IMR-90 (cell line): Measurements from ENCODE around the gene NUFIP1. TPM values are rescaled to one million over a fixed set of nuclear protein-coding genes. Genes with fewer than 3 reads are reported as not detected.

Experiments
- ATAC-seq: fragments of 200-7000 bp; cut with Tn5 transposase; 2 replicates; pipeline ENCODE4 v1.9.1; 2020; ENCODE audit warnings: low read depth, mild to moderate bottlenecking, moderate library complexity
- BruUV-seq: library from RNA; stranded (reverse); fragments of 400-500 nt; replicated peaks from 2 replicates; lab custom pipeline; 2021; lab: Mats Ljungman, UMichigan
- CTCF ChIA-PET: fragments of 300-600 bp; formaldehyde crosslinking; extraction: SDS; loops from one replicate; lab custom pipeline; 2021; ENCODE audit warnings: antibody characterized with exemption; lab: Yijun Ruan, JAX
- POLR2A ChIA-PET: fragments of 300-600 bp; sonication (Branson Sonifier 250); formaldehyde crosslinking; loops from one replicate; lab custom pipeline; 2022; ENCODE audit warnings: antibody characterized with exemption; ENCODE audit not compliant: unreplicated experiment; lab: Charles Lee
- DNase-seq: peaks from one replicate; pipeline ENCODE4 v3.0.0; 2013
- H2AFZ ChIP-seq: replicated peaks from 2 replicates; pipeline ENCODE3; 2013; ENCODE audit warnings: low read length, mild to moderate bottlenecking; ENCODE audit not compliant: poor library complexity
- H2AK5ac ChIP-seq: 2 replicates; pipeline ENCODE4 v1.6.1; 2013; ENCODE audit warnings: low read depth, low read length, inconsistent platforms
- H2AK9ac ChIP-seq: replicated peaks from 2 replicates; pipeline ENCODE3; 2013; ENCODE audit warnings: mild to moderate bottlenecking, low read depth, low read length, moderate library complexity; ENCODE audit not compliant: poor library complexity
- H2BK120ac ChIP-seq: 2 replicates; pipeline ENCODE4 v1.6.1; 2013; ENCODE audit warnings: low read depth, low read length, inconsistent platforms
- H2BK15ac ChIP-seq: 3 replicates; pipeline ENCODE4 v1.6.1; 2013; ENCODE audit warnings: low read depth, low read length, inconsistent platforms
- H2BK20ac ChIP-seq: 2 replicates; pipeline ENCODE4 v1.6.1; 2013; ENCODE audit warnings: low read depth, mild to moderate bottlenecking, inconsistent platforms, low read length, moderate library complexity
- H2BK5ac ChIP-seq: 2 replicates; pipeline ENCODE4 v1.6.1; 2013; ENCODE audit warnings: mild to moderate bottlenecking, low read depth, low read length, inconsistent platforms; ENCODE audit not compliant: poor library complexity, severe bottlenecking
- H3K14ac ChIP-seq: replicated peaks from 2 replicates; pipeline ENCODE4 v1.6.1; 2013; ENCODE audit warnings: low read depth, low read length, inconsistent platforms
- H3K18ac ChIP-seq: 2 replicates; pipeline ENCODE4 v1.6.1; 2013; ENCODE audit warnings: low read depth, low read length, control low read depth
- H3K23ac ChIP-seq: 2 replicates; pipeline ENCODE4 v1.6.1; 2013; ENCODE audit warnings: low read depth, low read length, inconsistent platforms
- H3K27ac ChIP-seq: 2 replicates; pipeline ENCODE4 v1.5.1; 2013; ENCODE audit warnings: mild to moderate bottlenecking, control low read depth, low read length; ENCODE audit not compliant: insufficient read depth
- H3K27me3 ChIP-seq: 2 replicates; pipeline ENCODE4 v1.6.1; 2013; ENCODE audit warnings: low read length; ENCODE audit not compliant: control insufficient read depth, insufficient read depth
- H3K36me3 ChIP-seq: 2 replicates; pipeline ENCODE4 v1.6.1; 2013; ENCODE audit warnings: low read length, mixed read lengths; ENCODE audit not compliant: control insufficient read depth, insufficient read depth
- H3K4ac ChIP-seq: 2 replicates; pipeline ENCODE4 v1.6.1; 2013; ENCODE audit warnings: low read depth, low read length, inconsistent platforms
- H3K4me1 ChIP-seq: 2 replicates; pipeline ENCODE4 v1.6.1; 2013; ENCODE audit warnings: low read length, mixed read lengths; ENCODE audit not compliant: control insufficient read depth, insufficient read depth
- H3K4me2 ChIP-seq: 2 replicates; pipeline ENCODE4 v1.6.1; 2013; ENCODE audit warnings: low read depth, mild to moderate bottlenecking, control low read depth, low read length, moderate library complexity
- H3K4me3 ChIP-seq: 2 replicates; pipeline ENCODE4 v1.5.1; 2013; ENCODE audit warnings: low read depth, mild to moderate bottlenecking, control low read depth, low read length, moderate library complexity; ENCODE audit not compliant: insufficient read depth
- H3K56ac ChIP-seq: 2 replicates; pipeline ENCODE4 v1.6.1; 2013; ENCODE audit warnings: low read length, inconsistent platforms; ENCODE audit not compliant: insufficient read depth; ENCODE audit errors: extremely low read depth
- H3K79me1 ChIP-seq, 2 experiments: 2 replicates each; pipeline ENCODE4 v1.6.1; 2013; ENCODE audit warnings: low read length in 2 of 2, inconsistent platforms in 1 of 2, low read depth in 1 of 2
- H3K9ac ChIP-seq: 2 replicates; pipeline ENCODE4 v1.6.1; 2013; ENCODE audit warnings: low read depth, low read length, control low read depth
- H3K9me1 ChIP-seq: 2 replicates; pipeline ENCODE4 v1.6.1; 2013; ENCODE audit warnings: low read length, inconsistent platforms; ENCODE audit not compliant: insufficient read depth
- H3K9me3 ChIP-seq: 2 replicates; pipeline ENCODE4 v1.6.1; 2013; ENCODE audit warnings: low read length; ENCODE audit not compliant: control insufficient read depth, insufficient read depth
- H4K20me1 ChIP-seq: 2 replicates; pipeline ENCODE4 v1.6.1; 2013; ENCODE audit warnings: low read length, inconsistent platforms; ENCODE audit not compliant: insufficient read depth
- H4K5ac ChIP-seq: 2 replicates; pipeline ENCODE4 v1.6.1; 2013; ENCODE audit warnings: mild to moderate bottlenecking, low read depth, low read length, control low read depth
- H4K8ac ChIP-seq, 2 experiments: 2 replicates each; pipeline ENCODE4 v1.6.1; 2013; ENCODE audit warnings: low read depth in 2 of 2, low read length in 2 of 2, control low read depth in 1 of 2, inconsistent platforms in 1 of 2
- H4K91ac ChIP-seq: 2 replicates; pipeline ENCODE4 v1.6.1; 2013; ENCODE audit warnings: low read depth, low read length, inconsistent platforms; ENCODE audit not compliant: insufficient read depth
- BHLHE40 ChIP-seq: fragments of 150-350 bp; IDR thresholded peaks from 2 replicates; pipeline ENCODE4 v1.6.1; 2016; ENCODE audit warnings: mild to moderate bottlenecking, low read depth, low read length
- CEBPB ChIP-seq: IDR thresholded peaks from 2 replicates; pipeline ENCODE4 v1.6.1; 2012; ENCODE audit warnings: low read depth, low read length, improper control_type of control experiment
- MAFK ChIP-seq: IDR thresholded peaks from 2 replicates; pipeline ENCODE4 v1.6.1; 2012; ENCODE audit warnings: low read depth, low read length, improper control_type of control experiment
- MXI1 ChIP-seq: IDR thresholded peaks from 2 replicates; pipeline ENCODE4 v1.6.1; 2012; ENCODE audit warnings: low read depth, mild to moderate bottlenecking, low read length, moderate library complexity, borderline replicate concordance
- NFE2L2 ChIP-seq: fragments of 150-350 bp; IDR thresholded peaks from 2 replicates; pipeline ENCODE4 v1.6.1; 2016; ENCODE audit warnings: low read depth, mild to moderate bottlenecking, low read length
- POLR2A ChIP-seq: IDR thresholded peaks from 2 replicates; pipeline ENCODE4 v1.6.1; 2012; ENCODE audit warnings: mild to moderate bottlenecking, low read depth, low read length
- RAD21 ChIP-seq: IDR thresholded peaks from 2 replicates; pipeline ENCODE4 v1.6.1; 2012; ENCODE audit warnings: low read length, improper control_type of control experiment
- RCOR1 ChIP-seq: IDR thresholded peaks from 2 replicates; pipeline ENCODE4 v1.6.1; 2012; ENCODE audit warnings: mild to moderate bottlenecking, low read length, improper control_type of control experiment; ENCODE audit not compliant: insufficient replicate concordance
- SMC3 ChIP-seq: fragments of 150-350 bp; IDR thresholded peaks from 2 replicates; pipeline ENCODE4 v1.6.1; 2016; ENCODE audit warnings: low read depth, mild to moderate bottlenecking, antibody characterized with exemption, low read length, moderate library complexity
- WGBS, 2 experiments: methylation state at CpG; one replicate each; pipeline versions ENCODE4 v1.1.5 to v1.1.7; 2013; ENCODE audit warnings: missing lambda C conversion rate in 2 of 2; ENCODE audit not compliant: insufficient read length in 1 of 2; ENCODE audit errors: extremely low coverage in 2 of 2; 5-methylcytosine and 5-hydroxymethylcytosine counted together
- dilution Hi-C: fragments of 300-500 bp; cut with HindIII; formaldehyde crosslinking; loops from one replicate; pipeline ENCODE4 v1.14.3; 2018; ENCODE audit warnings: low sequenced_read_pairs; ENCODE audit not compliant: unreplicated experiment
- in situ Hi-C: fragments of 300-500 bp; cut with MboI; formaldehyde crosslinking; loops from 3 replicates; pipeline ENCODE4 v1.14.3; 2019; ENCODE audit warnings: low sequenced_read_pairs, inconsistent platforms, mixed read lengths
- intact Hi-C: fragments of 100-400 bp; cut with micrococcal nuclease; formaldehyde crosslinking; loops from 2 replicates; pipeline ENCODE4 v1.10.0; 2022
- polyA plus RNA-seq, 3 experiments: library from polyadenylated mRNA; depleted of rRNA; stranded (reverse); fragments of >200 nt; gene quantifications; 2 replicates each; pipeline ENCODE4 v1.2.3, GENCODE V29; 2012; ENCODE audit warnings: low replicate concordance in 1 of 3
- total RNA-seq: library from RNA; depleted of rRNA; stranded (reverse); fragments of >200 nt; gene quantifications from 2 replicates; pipeline ENCODE4 v1.2.3, GENCODE V29; 2012
- TF ChIP-seq, protein P1 (sequence below): fragments of 150-350 bp; IDR thresholded peaks from 2 replicates; pipeline ENCODE4 v1.6.1; 2016; ENCODE audit warnings: low read depth, mild to moderate bottlenecking, low read length, moderate library complexity, borderline replicate concordance
- TF ChIP-seq, protein P2 (sequence below): conservative IDR thresholded peaks from 2 replicates; pipeline ENCODE4 v1.5.1; 2012; ENCODE audit warnings: mild to moderate bottlenecking, low read depth, low read length, improper control_type of control experiment
- TF ChIP-seq, protein P3 (sequence below): fragments of 150-350 bp; IDR thresholded peaks from 2 replicates; pipeline ENCODE4 v1.6.1; 2017; ENCODE audit warnings: mild to moderate bottlenecking, antibody characterized with exemption, low read length, low read depth

Gene NUFIP1
- total and polyA plus RNA-seq, 2 of the 4 experiments (the other 2 are of a cell fraction), result 1.4 to 2.3 TPM

DNA sequence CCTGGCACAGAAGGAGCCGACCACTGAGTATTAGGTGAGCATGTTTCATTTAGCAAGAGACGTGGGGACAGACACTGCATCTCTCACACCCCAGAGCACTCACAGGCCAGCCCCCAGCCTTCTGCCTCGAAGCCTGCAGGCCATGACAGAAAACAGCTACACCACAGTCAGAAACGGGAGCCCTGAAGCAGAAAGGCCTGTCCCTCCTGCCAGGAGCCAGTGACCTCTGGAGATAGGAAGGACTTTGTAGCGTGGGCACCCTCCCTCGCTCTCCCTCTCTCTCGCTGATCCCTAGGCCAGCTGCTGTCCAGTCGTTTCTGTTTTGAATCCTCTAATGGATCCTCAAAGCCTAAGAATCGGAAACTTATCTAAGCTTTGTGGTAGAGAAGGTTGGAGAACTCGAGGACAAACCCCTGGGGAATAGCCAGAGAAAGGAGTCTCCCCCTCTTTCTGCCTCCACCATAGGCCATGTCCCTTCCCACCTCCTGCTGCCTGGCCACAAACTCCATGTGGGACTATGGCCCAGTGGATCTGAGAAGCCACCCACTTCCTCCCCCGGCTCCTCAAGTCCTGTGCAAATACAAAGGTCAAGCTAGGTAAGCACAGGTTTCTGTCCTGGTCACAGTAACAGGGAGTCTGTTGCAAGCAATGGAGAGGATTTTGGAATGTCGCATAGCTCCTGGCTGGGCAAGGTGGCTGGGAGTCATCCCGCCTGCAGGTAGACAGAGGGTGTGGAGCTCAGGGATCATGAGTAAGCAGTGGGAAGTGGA, 95.1 kb downstream of the NUFIP1 start:
- no peaks in the 10 kb centered on the region for H3K4me1 ChIP-seq
- H3K4me3 ChIP-seq, result no peak overlapping the region
- H3K14ac ChIP-seq, result no peak overlapping the region
- H3K9ac ChIP-seq, result no peak overlapping the region
- no peak for ATAC-seq
- DNase-seq, result no peak
- BruUV-seq, result no TSS peak
- H2BK120ac ChIP-seq, result no peak overlapping the region
- no peak overlapping the region for H4K5ac ChIP-seq
- no peak overlapping the region for H4K91ac ChIP-seq
- H2BK15ac ChIP-seq, result no peak overlapping the region
- no peak overlapping the region for H3K56ac ChIP-seq
- no peak overlapping the region for H3K18ac ChIP-seq
- no peak overlapping the region for H2BK20ac ChIP-seq
- no peak overlapping the region for H4K8ac ChIP-seq
- 100% methylated on average over 2 of the region's 13 CpGs; no CpG with 5 or more reads in 1 of the 2 experiments for WGBS, 2 experiments
- H3K36me3 ChIP-seq, result no peaks in the 10 kb centered on the region
- H3K9me3 ChIP-seq, result no peaks in the 10 kb centered on the region
- no peak overlapping the region for H2BK5ac ChIP-seq
- no peaks in the 10 kb centered on the region; the same call in 1 of the 2 replicates for H4K20me1 ChIP-seq
- ChIA-PET POLR2A (no interaction called here), CTCF (interaction anchor here (0.6 kb wide), 2 partner anchors 23 to 591 kb away, joined by 5 to 6 read pairs; no protein-coding TSS in a partner anchor)
- peak overlapping the region; percentile 3 for H2AK9ac ChIP-seq
- dilution Hi-C loops (no loop called here), in situ Hi-C loops (no loop called here), intact Hi-C loops (no loop called here)
- H3K4me2 ChIP-seq, result no peak overlapping the region
- TF ChIP-seq RCOR1 (no peak), RAD21 (no peak), POLR2A (no peak), SMC3 (no peak), NFE2L2 (no peak), BHLHE40 (no peak), MXI1 (no peak), MAFK (no peak), CEBPB (no peak)
- TF ChIP-seq, protein P1, sequence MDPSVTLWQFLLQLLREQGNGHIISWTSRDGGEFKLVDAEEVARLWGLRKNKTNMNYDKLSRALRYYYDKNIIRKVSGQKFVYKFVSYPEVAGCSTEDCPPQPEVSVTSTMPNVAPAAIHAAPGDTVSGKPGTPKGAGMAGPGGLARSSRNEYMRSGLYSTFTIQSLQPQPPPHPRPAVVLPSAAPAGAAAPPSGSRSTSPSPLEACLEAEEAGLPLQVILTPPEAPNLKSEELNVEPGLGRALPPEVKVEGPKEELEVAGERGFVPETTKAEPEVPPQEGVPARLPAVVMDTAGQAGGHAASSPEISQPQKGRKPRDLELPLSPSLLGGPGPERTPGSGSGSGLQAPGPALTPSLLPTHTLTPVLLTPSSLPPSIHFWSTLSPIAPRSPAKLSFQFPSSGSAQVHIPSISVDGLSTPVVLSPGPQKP, result no peak
- TF ChIP-seq, protein P2, sequence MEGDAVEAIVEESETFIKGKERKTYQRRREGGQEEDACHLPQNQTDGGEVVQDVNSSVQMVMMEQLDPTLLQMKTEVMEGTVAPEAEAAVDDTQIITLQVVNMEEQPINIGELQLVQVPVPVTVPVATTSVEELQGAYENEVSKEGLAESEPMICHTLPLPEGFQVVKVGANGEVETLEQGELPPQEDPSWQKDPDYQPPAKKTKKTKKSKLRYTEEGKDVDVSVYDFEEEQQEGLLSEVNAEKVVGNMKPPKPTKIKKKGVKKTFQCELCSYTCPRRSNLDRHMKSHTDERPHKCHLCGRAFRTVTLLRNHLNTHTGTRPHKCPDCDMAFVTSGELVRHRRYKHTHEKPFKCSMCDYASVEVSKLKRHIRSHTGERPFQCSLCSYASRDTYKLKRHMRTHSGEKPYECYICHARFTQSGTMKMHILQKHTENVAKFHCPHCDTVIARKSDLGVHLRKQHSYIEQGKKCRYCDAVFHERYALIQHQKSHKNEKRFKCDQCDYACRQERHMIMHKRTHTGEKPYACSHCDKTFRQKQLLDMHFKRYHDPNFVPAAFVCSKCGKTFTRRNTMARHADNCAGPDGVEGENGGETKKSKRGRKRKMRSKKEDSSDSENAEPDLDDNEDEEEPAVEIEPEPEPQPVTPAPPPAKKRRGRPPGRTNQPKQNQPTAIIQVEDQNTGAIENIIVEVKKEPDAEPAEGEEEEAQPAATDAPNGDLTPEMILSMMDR, result no peak
- TF ChIP-seq, protein P3, sequence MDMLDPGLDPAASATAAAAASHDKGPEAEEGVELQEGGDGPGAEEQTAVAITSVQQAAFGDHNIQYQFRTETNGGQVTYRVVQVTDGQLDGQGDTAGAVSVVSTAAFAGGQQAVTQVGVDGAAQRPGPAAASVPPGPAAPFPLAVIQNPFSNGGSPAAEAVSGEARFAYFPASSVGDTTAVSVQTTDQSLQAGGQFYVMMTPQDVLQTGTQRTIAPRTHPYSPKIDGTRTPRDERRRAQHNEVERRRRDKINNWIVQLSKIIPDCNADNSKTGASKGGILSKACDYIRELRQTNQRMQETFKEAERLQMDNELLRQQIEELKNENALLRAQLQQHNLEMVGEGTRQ, result no peak
- H3K23ac ChIP-seq, result no peak overlapping the region
- no peaks in the 10 kb centered on the region for H3K27me3 ChIP-seq
- H3K4ac ChIP-seq, result no peak overlapping the region
- peak overlapping the region; percentile 2 for H2AFZ ChIP-seq
- H3K27ac ChIP-seq, result no peak overlapping the region
- H3K79me1 ChIP-seq, result no peaks in the 10 kb centered on the region
- H3K9me1 ChIP-seq, result no peaks in the 10 kb centered on the region
- no peak overlapping the region for H2AK5ac ChIP-seq
